Activated gamma-delta T cell treated with Interleukin-2 at 50 U/mL for 16 hours (primary cell): ENCODE measurements around the gene GREM1.

Experiments used
- DNase-seq: peaks from one replicate; pipeline ENCODE4 v3.0.0-alpha.2; 2020

Gene GREM1

GRCh38 chr15:32717426-32718226 lies at the start of gene GREM1:
TSS of gene GREM1 (plus strand) at chr15:32718004. CDS start at chr15:32730691, 12,687 bp downstream.
- DNase-seq = no peak

GRCh38 chr15:32668942-32669341 lies 48.9 kb upstream of the GREM1 start:
- no peak for DNase-seq

- DNase-seq = no peak
Observed at GRCh38 chr15:32669896-32670611, 47.8 kb upstream of the GREM1 start.

GRCh38 chr15:32670623-32671022 lies 47.2 kb upstream of the GREM1 start:
- DNase-seq = no peak

- DNase-seq = no peak
Observed at GRCh38 chr15:32671339-32672325, 46.2 kb upstream of the GREM1 start.

- DNase-seq = no peak
Observed at GRCh38 chr15:32674681-32675080, 43.1 kb upstream of the GREM1 start.

GRCh38 chr15:32675466-32675865 lies 42.3 kb upstream of the GREM1 start:
- DNase-seq = no peak

GRCh38 chr15:32676169-32676568 lies 41.6 kb upstream of the GREM1 start:
- DNase-seq = no peak

GRCh38 chr15:32677238-32677750 lies 40.5 kb upstream of the GREM1 start:
- no peak for DNase-seq

GRCh38 chr15:32679298-32679690 lies 38.5 kb upstream of the GREM1 start:
- DNase-seq = no peak

GRCh38 chr15:32682569-32682968 lies 35.2 kb upstream of the GREM1 start:
- no peak for DNase-seq

GRCh38 chr15:32682977-32683630 lies 34.7 kb upstream of the GREM1 start:
- DNase-seq = no peak

GRCh38 chr15:32683906-32684584 lies 33.8 kb upstream of the GREM1 start:
- no peak for DNase-seq

- no peak for DNase-seq
Observed at GRCh38 chr15:32685576-32685975, 32.2 kb upstream of the GREM1 start.

- DNase-seq = no peak
Observed at GRCh38 chr15:32687556-32687955, 30.2 kb upstream of the GREM1 start.

- DNase-seq = no peak
Observed at GRCh38 chr15:32688151-32688639, 29.6 kb upstream of the GREM1 start.

GRCh38 chr15:32690941-32691688 lies 26.7 kb upstream of the GREM1 start:
- no peak for DNase-seq

- DNase-seq = no peak
Observed at GRCh38 chr15:32691689-32692038, 26.1 kb upstream of the GREM1 start.

- DNase-seq = no peak
Observed at GRCh38 chr15:32692286-32692685, 25.5 kb upstream of the GREM1 start.

- DNase-seq = no peak
Observed at GRCh38 chr15:32694222-32694983, 23.4 kb upstream of the GREM1 start.
